Keratinocyte (primary cell): ENCODE data around the gene POFUT2. TPM values are rescaled to one million over a fixed set of nuclear protein-coding genes. Genes with fewer than 3 reads are reported as not detected.

Experiments
- DNase-seq: peaks from one replicate; pipeline ENCODE4 v3.0.0-alpha.2; 2011; ENCODE audit warnings: low read depth, missing footprints, low spot score
- FAIRE-seq: peaks from 2 replicates; lab custom pipeline; 2011; peaks lifted over from hg19 to GRCh38; lab: Jason Lieb, UNC
- H2AFZ ChIP-seq: 2 replicates; pipeline ENCODE4 v1.6.0; 2012; ENCODE audit warnings: low read length, control low read depth, inconsistent platforms; ENCODE audit not compliant: control insufficient read depth
- H3K27ac ChIP-seq: 2 replicates; pipeline ENCODE4 v1.5.1; 2011; ENCODE audit warnings: low read length; ENCODE audit not compliant: control insufficient read depth, insufficient read depth
- H3K27me3 ChIP-seq: 3 replicates; pipeline ENCODE4 v1.6.0; 2011; ENCODE audit warnings: low read length; ENCODE audit not compliant: control insufficient read depth, insufficient read depth; ENCODE audit errors: extremely low read depth
- H3K36me3 ChIP-seq, 2 experiments: 2 replicates in 1 of 2; 3 replicates in 1 of 2; pipeline ENCODE4 v1.5.1; 2011; ENCODE audit warnings: low read length in 2 of 2, mild to moderate bottlenecking in 1 of 2; ENCODE audit not compliant: control insufficient read depth in 2 of 2, insufficient read depth in 2 of 2; ENCODE audit errors: extremely low read depth in 1 of 2
- H3K4me1 ChIP-seq: 3 replicates; pipeline ENCODE4 v1.5.1; 2011; ENCODE audit warnings: low read length; ENCODE audit not compliant: control insufficient read depth, insufficient read depth; ENCODE audit errors: extremely low read depth
- H3K4me2 ChIP-seq: 3 replicates; pipeline ENCODE4 v1.6.0; 2011; ENCODE audit warnings: low read depth, low read length; ENCODE audit not compliant: control insufficient read depth, insufficient read depth; ENCODE audit errors: extremely low read depth
- H3K4me3 ChIP-seq, 3 experiments: fragments of 200-600 bp in 1 of 3; sonication (generic) in 1 of 3; 2 replicates in 2 of 3; 3 replicates in 1 of 3; pipeline ENCODE4 v1.5.1; 2011 to 2016; ENCODE audit warnings: low read length in 3 of 3, mild to moderate bottlenecking in 3 of 3, control low read depth in 2 of 3, inconsistent platforms in 1 of 3, low read depth in 1 of 3, mixed read lengths in 1 of 3, mixed run types in 1 of 3, moderate library complexity in 1 of 3; ENCODE audit not compliant: control insufficient read depth in 2 of 3, insufficient read depth in 2 of 3; ENCODE audit errors: extremely low read depth in 1 of 3
- H3K79me2 ChIP-seq: 2 replicates; pipeline ENCODE4 v1.6.0; 2012; ENCODE audit warnings: low read length; ENCODE audit not compliant: control insufficient read depth, insufficient read depth
- H3K9ac ChIP-seq: 3 replicates; pipeline ENCODE4 v1.6.0; 2011; ENCODE audit warnings: low read length; ENCODE audit not compliant: control insufficient read depth, insufficient read depth; ENCODE audit errors: extremely low read depth
- H3K9me1 ChIP-seq: 3 replicates; pipeline ENCODE4 v1.6.0; 2011; ENCODE audit warnings: low read length; ENCODE audit not compliant: control insufficient read depth, insufficient read depth; ENCODE audit errors: extremely low read depth
- H3K9me3 ChIP-seq: 2 replicates; pipeline ENCODE4 v1.5.1; 2012; ENCODE audit warnings: low read depth, low read length; ENCODE audit not compliant: control insufficient read depth
- H4K20me1 ChIP-seq: 3 replicates; pipeline ENCODE4 v1.6.0; 2011; ENCODE audit warnings: low read length; ENCODE audit not compliant: control insufficient read depth, insufficient read depth; ENCODE audit errors: extremely low read depth
- CTCF ChIP-seq, 3 experiments: IDR thresholded peaks in 1 of 3; conservative IDR thresholded peaks in 1 of 3; optimal IDR thresholded peaks in 1 of 3; 2 replicates in 2 of 3; 3 replicates in 1 of 3; pipeline versions ENCODE3 to v1.5.1; 2011; ENCODE audit warnings: low read length in 3 of 3, mild to moderate bottlenecking in 3 of 3, moderate library complexity in 2 of 3, control low read depth in 1 of 3, inconsistent platforms in 1 of 3; ENCODE audit not compliant: insufficient read depth in 2 of 3; ENCODE audit errors: extremely low read depth in 1 of 3
- EZH2 ChIP-seq: IDR thresholded peaks from one replicate; pipeline ENCODE4 v1.6.1; 2012; ENCODE audit warnings: inconsistent platforms, mild to moderate bottlenecking, low read length, moderate library complexity
- dilution Hi-C: fragments of 300-500 bp; cut with MboI; formaldehyde crosslinking; loops from one replicate; pipeline ENCODE4 v1.7.0; 2020; ENCODE audit warnings: low sequenced_read_pairs; ENCODE audit not compliant: extremely low pct_ligation_motif_present
- polyA plus RNA-seq, 5 experiments: library from polyadenylated mRNA; depleted of rRNA in 3 of 5; stranded (reverse) in 3 of 5; stranded (forward) in 1 of 5; unstranded in 1 of 5; fragments of >200 nt; gene quantifications; 1 replicate in 1 of 5; 2 replicates in 3 of 5; 3 replicates in 1 of 5; pipeline versions ENCODE4 v1.2.1 to v1.2.3, GENCODE V29; 2011 to 2012; ENCODE audit warnings: missing spikeins in 2 of 5, low read depth in 1 of 5, low replicate concordance in 1 of 5

Gene POFUT2
- polyA plus RNA-seq, 1 donor (not counting 4 experiments of a cell fraction or from before 2014, with no cell fraction given): 8.8 TPM

GRCh38 chr21:45323487-45324311 lies 36.0 kb upstream of the POFUT2 start:
- dilution Hi-C loops: no loop called here
- no peak overlapping the region for H3K4me2 ChIP-seq
- H3K9me3 ChIP-seq: no peaks in the 10 kb centered on the region
- peaks cover 39% of the 10 kb centered on the region for H3K27me3 ChIP-seq
- DNase-seq: no peak
- TF ChIP-seq EZH2 (no peak), CTCF (optimal IDR thresholded peaks at IDR 0.05 in 1 of 3, IDR thresholded peaks at IDR 0.05 in 1 of 3, conservative IDR thresholded peaks at IDR 0.05 in 1 of 3; ENCODE audit: extremely low read depth in 1 of 3, insufficient read depth in 2 of 3, low read length in 3 of 3) (no peak)
- H3K9me1 ChIP-seq: no peaks in the 10 kb centered on the region
- no peaks in the 10 kb centered on the region for H4K20me1 ChIP-seq
- FAIRE-seq: no peak
- no peak overlapping the region for H3K4me3 ChIP-seq
- no peaks in the 10 kb centered on the region for H3K4me1 ChIP-seq
- H3K27ac ChIP-seq: no peak overlapping the region
- no peak overlapping the region for H3K9ac ChIP-seq
- no peak overlapping the region for H2AFZ ChIP-seq
- no peaks in the 10 kb centered on the region for H3K79me2 ChIP-seq
- H3K36me3 ChIP-seq: no peaks in the 10 kb centered on the region

DNA sequence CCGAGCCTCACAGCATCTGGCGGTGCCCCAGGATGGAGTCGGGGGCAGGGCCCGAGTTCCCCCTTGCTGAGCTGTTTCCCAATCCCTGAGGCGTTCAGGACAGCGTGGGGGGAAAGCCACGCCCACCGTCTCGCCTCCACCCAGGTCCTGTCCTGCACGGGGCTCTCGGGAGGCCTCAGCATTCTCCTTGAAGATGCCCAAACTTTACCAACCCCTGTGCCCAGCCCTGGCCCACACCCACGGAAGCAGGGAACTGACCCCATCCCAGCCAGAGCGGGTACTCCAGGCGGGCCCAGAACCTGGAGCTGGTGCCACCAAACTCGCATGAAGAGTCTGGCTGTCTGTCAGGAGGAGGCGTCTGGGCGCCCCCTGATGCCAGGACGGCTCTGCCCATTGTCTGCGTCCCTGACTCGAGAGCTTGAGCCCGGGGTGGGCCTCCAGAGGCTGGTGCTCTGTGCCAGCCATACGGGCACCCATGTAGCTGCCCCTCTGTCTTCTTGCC lies 35.3 kb upstream of the POFUT2 start:
- no peaks in the 10 kb centered on the region for H3K9me1 ChIP-seq
- no peak overlapping the region for H3K4me2 ChIP-seq
- H4K20me1 ChIP-seq: no peaks in the 10 kb centered on the region
- peaks cover 33% of the 10 kb centered on the region for H3K27me3 ChIP-seq
- FAIRE-seq: no peak
- dilution Hi-C loops: no loop called here
- no peak overlapping the region for H3K9ac ChIP-seq
- no peak overlapping the region for H3K4me3 ChIP-seq
- no peaks in the 10 kb centered on the region for H3K79me2 ChIP-seq
- no peaks in the 10 kb centered on the region for H3K4me1 ChIP-seq
- no peak overlapping the region for H2AFZ ChIP-seq
- H3K27ac ChIP-seq: no peak overlapping the region
- no peaks in the 10 kb centered on the region for H3K9me3 ChIP-seq
- TF ChIP-seq EZH2 (no peak), CTCF (optimal IDR thresholded peaks at IDR 0.05 in 1 of 3, IDR thresholded peaks at IDR 0.05 in 1 of 3, conservative IDR thresholded peaks at IDR 0.05 in 1 of 3; ENCODE audit: extremely low read depth in 1 of 3, insufficient read depth in 2 of 3, low read length in 3 of 3) (no peak)
- no peaks in the 10 kb centered on the region for H3K36me3 ChIP-seq
- DNase-seq: no peak
